ENCODE measurements around the gene EIF5.

EIF5 gene

DNA sequence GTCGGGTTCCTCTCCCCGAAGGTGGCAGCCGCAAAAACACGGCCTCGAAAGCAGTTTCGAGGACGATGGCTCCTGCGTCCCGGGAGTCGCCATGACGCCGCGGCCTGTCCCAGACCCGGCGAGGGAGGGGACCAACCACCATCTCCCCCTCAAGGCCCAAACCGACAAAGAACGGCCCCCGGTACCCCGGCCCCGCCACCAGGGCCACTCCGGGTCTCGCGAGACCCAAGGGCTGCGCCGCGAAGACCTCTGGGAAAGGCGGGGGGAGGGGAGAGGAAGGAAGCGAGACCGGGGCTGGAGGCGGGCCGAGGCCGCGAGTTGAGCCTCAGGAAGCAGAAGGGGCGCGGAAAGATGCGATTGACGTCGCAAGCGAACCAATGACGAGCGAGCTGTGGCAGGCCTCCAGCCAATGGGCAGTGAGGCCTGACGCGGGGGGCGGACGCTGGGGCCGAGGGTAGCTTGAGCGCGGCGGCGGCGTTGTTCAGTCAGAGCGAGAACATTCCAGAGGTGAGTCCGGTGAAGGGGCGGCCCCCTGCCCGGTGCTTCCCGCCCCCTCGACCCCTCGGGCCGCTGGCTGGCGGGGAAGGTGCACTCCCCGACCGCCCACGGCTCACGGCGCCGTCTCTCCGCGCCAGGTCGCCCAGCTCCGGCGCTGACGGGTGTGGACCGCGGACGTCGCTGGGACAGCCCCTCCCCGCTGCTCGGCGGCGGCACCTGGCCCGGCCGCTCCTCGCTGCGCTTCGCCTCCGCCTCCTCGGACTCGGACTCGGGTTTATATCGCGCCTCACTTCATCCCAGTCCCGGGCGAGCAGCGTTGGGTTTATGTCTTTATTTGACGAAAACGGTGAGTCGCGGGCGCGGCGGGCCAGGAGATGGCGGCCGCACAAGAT, at the start of gene EIF5:
TSS of gene EIF5 (plus strand) at position 484 of the 890 bp plus-strand sequence. CDS start 1,624 bp downstream, outside the sequence.
- H3K4me3 ChIP-seq = peak within 1 kb of the TSS; percentile 71 to 100 (median 98)
- H4K20me1 ChIP-seq = peaks cover 42 to 49% (median 45%) of the 10 kb centered on the region in 11 experiments
- peaks cover 38 to 43% (median 42%) of the 10 kb centered on the region in 11 experiments for H3K36me3 ChIP-seq
- H3K27me3 ChIP-seq = no peaks in the 10 kb centered on the region
- peak within 1 kb of the TSS; percentile 86 to 99 (median 94) for H3K4me2 ChIP-seq
- TF ChIP-seq Cebpa-rat (IDR thresholded peaks at IDR 0.05) = no peak
- H3K4me1 ChIP-seq = peaks cover 49 to 78% (median 68%) of the 10 kb centered on the region in 10 experiments
- peak within 1 kb of the TSS; percentile 97 to 100 (median 99) for H3K27ac ChIP-seq
- H3K9me3 ChIP-seq (replicated peaks in 1 of 11) = no peaks in the 10 kb centered on the region
- H3K9ac ChIP-seq = peak within 1 kb of the TSS; percentile 97 to 100 (median 99)

DNA sequence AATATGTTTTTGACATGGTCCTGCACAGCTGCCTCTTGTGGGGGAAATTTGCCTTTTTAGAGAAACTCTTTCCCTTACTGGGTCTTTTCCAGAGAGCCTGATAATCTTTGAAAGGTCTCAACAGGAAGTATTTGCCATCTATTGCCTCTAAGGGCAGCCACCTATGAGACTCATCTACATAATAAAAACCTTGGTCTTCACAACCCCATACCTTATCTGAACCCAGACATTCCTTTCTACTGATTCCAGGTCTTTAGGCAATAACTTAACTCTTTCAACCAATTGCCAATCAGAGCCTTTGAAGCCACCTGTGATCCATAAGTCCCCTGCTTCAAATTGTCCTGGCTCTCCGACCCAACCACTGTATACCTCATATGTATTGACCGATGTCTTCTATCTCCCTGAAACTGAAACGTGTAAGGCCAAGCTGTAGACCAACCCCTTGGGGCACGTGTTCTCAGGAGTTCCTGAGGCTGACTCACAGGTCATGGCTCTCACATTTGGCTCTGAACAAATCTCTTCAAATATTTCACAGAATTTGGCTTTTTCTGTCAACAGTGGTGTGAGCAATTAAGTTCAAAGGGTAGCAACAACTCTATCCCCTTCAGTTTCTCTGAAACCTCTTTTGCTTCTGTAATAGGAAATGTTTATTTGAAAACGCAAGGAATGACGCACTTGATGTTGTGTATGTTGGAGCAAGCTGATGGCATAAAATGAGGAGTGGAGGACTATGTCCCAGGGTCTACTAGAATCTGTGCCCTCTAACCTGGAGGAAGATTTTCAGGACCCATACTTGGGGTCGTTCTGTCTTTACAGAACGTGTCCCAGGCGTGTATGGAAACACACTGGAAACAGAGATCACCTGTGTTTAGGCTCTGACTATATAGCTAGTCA, 49.2 kb upstream of the EIF5 start:
- no peak overlapping the region for H3K4me2 ChIP-seq
- no peak overlapping the region for H3K4me3 ChIP-seq
- no peak for TF ChIP-seq Cebpa-rat (IDR thresholded peaks at IDR 0.05)
- no peaks in the 10 kb centered on the region for H3K27me3 ChIP-seq
- H3K4me1 ChIP-seq = peaks cover 0 to 16% (median 0%) of the 10 kb centered on the region in 10 experiments; a peak in 5 of 20 replicates
- H3K9me3 ChIP-seq (replicated peaks in 1 of 11) = peaks cover under 1 to 5% (median 4%) of the 10 kb centered on the region in 11 experiments; a peak in 19 of 22 replicates
- H4K20me1 ChIP-seq = no peaks in the 10 kb centered on the region
- no peaks in the 10 kb centered on the region for H3K36me3 ChIP-seq
- H3K27ac ChIP-seq = no peak overlapping the region
- no peak overlapping the region for H3K9ac ChIP-seq

DNA sequence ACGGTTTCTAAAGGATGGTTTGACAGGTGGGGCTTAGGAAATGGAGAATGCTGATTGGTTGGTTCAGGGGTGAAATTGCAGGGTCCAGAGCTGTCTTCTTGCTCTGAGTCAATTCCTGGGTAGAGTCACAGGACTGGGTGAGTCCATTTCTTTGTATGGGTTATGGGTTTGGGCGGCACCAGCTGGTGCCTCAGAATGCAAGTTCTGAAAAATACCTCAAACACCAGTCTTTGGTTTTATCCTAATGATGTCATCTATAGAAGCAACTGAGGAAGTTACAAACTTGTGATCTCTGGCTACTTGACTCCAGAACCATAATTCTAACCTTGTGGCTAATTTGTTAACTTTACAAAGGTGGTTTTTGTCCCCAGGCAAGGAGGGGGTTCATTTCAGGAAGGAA, 47.6 kb upstream of the EIF5 start:
- H3K4me1 ChIP-seq = peaks cover 0 to 6% (median 0%) of the 10 kb centered on the region in 10 experiments; a peak in 2 of 20 replicates
- no peaks in the 10 kb centered on the region for H3K36me3 ChIP-seq
- no peak overlapping the region for H3K9ac ChIP-seq
- H3K27me3 ChIP-seq = no peaks in the 10 kb centered on the region
- no peak overlapping the region for H3K4me3 ChIP-seq
- no peaks in the 10 kb centered on the region for H4K20me1 ChIP-seq
- H3K4me2 ChIP-seq = no peak overlapping the region
- TF ChIP-seq Cebpa-rat (IDR thresholded peaks at IDR 0.05) = no peak
- no peaks in the 10 kb centered on the region for H3K9me3 ChIP-seq (replicated peaks in 1 of 11)
- H3K27ac ChIP-seq = no peak overlapping the region

DNA sequence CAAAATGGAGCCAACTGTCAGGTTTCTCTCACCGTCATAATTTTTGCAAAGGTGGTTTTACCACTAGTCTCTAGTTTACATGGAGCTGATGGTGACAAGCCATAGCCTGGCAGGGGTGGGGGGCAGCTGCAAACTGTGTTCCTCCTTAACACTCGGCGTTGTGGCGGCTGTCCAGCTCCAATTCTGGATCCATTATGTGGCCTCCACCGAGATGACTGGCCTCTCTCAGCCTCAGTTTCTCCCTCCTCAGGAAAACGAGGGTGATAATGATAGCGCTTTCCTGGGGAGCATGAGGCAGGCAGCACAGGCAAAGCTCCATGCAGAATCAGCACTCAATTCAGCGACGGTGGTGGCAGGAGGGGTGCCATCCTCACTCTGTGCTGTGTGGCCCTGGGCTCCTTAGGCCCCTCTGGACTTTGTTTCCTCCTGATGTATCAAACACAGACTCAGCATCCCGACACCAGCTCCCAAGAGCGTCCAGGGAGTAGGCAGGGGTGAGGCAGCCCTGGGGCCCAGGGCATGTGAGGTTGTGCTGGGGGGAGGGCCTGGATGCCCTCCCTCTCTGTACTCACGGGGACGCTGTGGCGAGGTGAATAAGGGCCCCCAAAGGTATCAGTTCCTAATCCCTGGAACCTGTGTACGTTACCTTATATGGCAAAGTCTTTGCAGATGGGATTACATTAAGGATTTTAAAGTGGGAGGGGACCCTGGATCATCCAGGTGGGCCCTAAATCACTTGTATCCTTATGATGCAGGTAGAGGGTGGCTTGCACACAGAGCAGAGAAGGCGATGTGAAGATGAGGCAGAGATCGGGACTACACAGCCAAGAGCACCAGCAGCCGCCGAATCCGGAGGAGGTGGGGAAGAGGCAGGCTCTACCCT, 46.8 kb upstream of the EIF5 start:
- H3K27me3 ChIP-seq = no peaks in the 10 kb centered on the region
- no peak overlapping the region for H3K9ac ChIP-seq
- H3K9me3 ChIP-seq (replicated peaks in 1 of 11) = no peaks in the 10 kb centered on the region
- H3K4me3 ChIP-seq = no peak overlapping the region
- H3K36me3 ChIP-seq = no peaks in the 10 kb centered on the region
- H3K27ac ChIP-seq = no peak overlapping the region
- no peak for TF ChIP-seq Cebpa-rat (IDR thresholded peaks at IDR 0.05)
- H3K4me1 ChIP-seq = no peaks in the 10 kb centered on the region
- H3K4me2 ChIP-seq = no peak overlapping the region
- H4K20me1 ChIP-seq = no peaks in the 10 kb centered on the region

DNA sequence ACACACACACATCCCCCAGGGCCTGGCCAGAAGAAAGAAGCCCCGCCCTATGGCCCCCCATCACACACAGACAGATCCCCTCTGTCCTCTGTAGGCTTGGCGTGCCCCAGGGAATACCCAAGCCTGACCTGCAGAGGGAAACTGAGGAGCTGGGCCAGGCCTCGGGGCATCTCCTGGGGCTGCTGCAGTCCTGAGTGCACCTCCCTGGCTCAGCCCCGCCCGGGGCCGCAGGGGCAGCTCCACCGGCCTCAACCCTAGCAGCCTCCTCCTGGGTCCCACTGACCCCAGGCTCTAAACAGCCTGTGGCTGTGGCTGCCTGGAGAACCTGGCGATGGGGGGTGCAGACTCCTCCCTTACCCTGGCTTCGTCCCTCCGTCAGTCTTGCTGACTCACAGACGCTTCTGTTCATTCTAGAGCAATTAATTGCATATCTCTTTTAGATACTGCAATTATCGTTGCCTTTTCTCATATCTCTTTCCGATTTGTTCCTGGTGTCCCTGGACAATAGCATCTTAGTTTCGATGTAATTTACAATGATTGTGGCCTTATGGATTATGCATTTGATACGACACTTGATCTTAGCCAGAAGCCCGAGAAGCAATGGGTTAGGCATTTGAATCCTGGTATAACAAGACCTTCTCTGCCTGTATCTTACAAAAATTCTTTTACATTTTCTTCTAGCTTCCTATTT, 45.8 kb upstream of the EIF5 start:
- H3K9me3 ChIP-seq (replicated peaks in 1 of 11) = no peaks in the 10 kb centered on the region
- no peak overlapping the region for H3K4me3 ChIP-seq
- no peak overlapping the region for H3K4me2 ChIP-seq
- H3K9ac ChIP-seq = no peak overlapping the region
- H3K36me3 ChIP-seq = no peaks in the 10 kb centered on the region
- H4K20me1 ChIP-seq = no peaks in the 10 kb centered on the region
- no peak overlapping the region for H3K27ac ChIP-seq
- H3K27me3 ChIP-seq = no peaks in the 10 kb centered on the region
- peaks cover 0 to 4% (median 0%) of the 10 kb centered on the region in 10 experiments; a peak in 3 of 20 replicates for H3K4me1 ChIP-seq
- TF ChIP-seq Cebpa-rat (IDR thresholded peaks at IDR 0.05) = no peak

DNA sequence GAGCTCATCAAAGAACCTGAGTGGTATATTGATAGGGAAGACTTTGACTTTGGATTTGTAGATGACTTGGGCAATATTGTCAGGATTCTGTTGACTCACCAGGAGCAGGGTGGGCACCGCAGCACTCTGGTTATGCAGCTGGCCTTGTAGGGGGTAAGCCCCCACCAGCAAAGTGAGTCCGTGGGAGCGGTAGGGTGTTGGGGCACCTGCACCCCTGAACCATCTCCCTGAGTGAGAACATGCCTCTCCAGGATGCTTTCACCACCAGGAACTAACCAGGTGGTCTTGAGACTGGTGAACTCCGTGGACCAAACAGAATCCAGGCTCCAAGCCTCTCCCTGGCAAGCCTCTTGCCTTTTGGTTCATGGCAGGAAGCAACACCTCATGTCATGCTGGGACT, 44.0 kb upstream of the EIF5 start:
- H3K9me3 ChIP-seq (replicated peaks in 1 of 11) = no peaks in the 10 kb centered on the region

DNA sequence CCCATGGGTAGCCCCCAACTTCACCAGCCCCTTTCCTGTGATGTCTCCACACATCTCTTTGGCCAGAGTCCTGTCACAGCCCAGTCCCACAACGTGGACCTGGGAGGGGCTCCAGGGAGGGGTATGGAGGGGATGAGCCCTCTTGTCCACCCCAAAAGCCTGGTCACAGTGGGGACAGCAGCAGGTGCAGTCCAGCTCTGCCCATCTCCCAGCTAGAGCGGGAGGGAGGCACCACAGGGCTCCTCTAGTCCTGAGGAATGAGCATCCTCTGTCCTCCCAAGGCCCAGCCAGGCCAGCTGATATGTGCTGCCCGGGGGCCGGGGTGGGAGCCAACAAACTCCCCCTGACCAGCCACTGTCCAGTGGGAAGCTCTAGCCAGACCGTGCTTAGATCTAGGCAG, 43.5 kb upstream of the EIF5 start:
- H3K9ac ChIP-seq = no peak overlapping the region
- H3K27me3 ChIP-seq = no peaks in the 10 kb centered on the region
- H3K36me3 ChIP-seq = no peaks in the 10 kb centered on the region
- no peak overlapping the region for H3K4me3 ChIP-seq
- TF ChIP-seq Cebpa-rat (IDR thresholded peaks at IDR 0.05) = no peak
- no peaks in the 10 kb centered on the region for H3K9me3 ChIP-seq (replicated peaks in 1 of 11)
- H3K27ac ChIP-seq = no peak overlapping the region
- H3K4me1 ChIP-seq = peaks cover 0 to 5% (median 0%) of the 10 kb centered on the region in 10 experiments; a peak in 3 of 20 replicates
- no peaks in the 10 kb centered on the region for H4K20me1 ChIP-seq
- no peak overlapping the region for H3K4me2 ChIP-seq

More for the DNA sequence above, 44.0 kb upstream of the EIF5 start:
- no peaks in the 10 kb centered on the region for H4K20me1 ChIP-seq
- no peaks in the 10 kb centered on the region for H3K36me3 ChIP-seq
- peaks cover 0 to 5% (median 0%) of the 10 kb centered on the region in 10 experiments; a peak in 3 of 20 replicates for H3K4me1 ChIP-seq
- no peaks in the 10 kb centered on the region for H3K27me3 ChIP-seq
- no peak overlapping the region for H3K27ac ChIP-seq
- H3K9ac ChIP-seq = no peak overlapping the region
- no peak overlapping the region for H3K4me3 ChIP-seq
- no peak for TF ChIP-seq Cebpa-rat (IDR thresholded peaks at IDR 0.05)
- H3K4me2 ChIP-seq = no peak overlapping the region

DNA sequence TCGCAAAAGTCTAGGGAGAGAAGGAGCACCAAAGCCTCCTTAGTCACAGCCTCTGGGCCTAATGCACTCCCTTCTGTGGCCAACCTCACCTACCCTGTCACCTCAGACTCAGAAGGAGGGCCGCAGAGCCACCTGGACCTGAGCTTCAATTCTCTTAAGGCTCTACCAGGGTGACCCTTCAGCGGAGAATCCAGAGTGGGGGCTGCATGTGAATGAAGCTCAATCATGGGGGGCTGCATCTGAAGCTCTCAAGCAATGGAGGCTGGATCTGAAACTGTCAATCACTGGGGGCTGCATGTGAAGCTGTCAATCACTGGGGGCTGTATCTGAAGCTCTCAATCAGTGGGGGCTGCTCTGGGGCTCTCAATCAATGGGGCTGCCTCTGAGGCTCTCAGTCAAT, 43.1 kb upstream of the EIF5 start:
- no peak overlapping the region for H3K27ac ChIP-seq
- H3K9ac ChIP-seq = no peak overlapping the region
- H3K4me2 ChIP-seq = no peak overlapping the region
- H3K4me3 ChIP-seq = no peak overlapping the region
- no peak for TF ChIP-seq Cebpa-rat (IDR thresholded peaks at IDR 0.05)
- H3K36me3 ChIP-seq = no peaks in the 10 kb centered on the region
- no peaks in the 10 kb centered on the region for H3K9me3 ChIP-seq (replicated peaks in 1 of 11)
- H3K4me1 ChIP-seq = peaks cover 0 to 5% (median 0%) of the 10 kb centered on the region in 10 experiments; a peak in 3 of 20 replicates
- H3K27me3 ChIP-seq = no peaks in the 10 kb centered on the region
- no peaks in the 10 kb centered on the region for H4K20me1 ChIP-seq
